ENCODE data around the gene ITFG1.
"Not testable (repeated sequence)": the region's sequence is repeated elsewhere in the genome, so short reads cannot be mapped to it uniquely, and the experiment has no call there.

Gene ITFG1

DNA sequence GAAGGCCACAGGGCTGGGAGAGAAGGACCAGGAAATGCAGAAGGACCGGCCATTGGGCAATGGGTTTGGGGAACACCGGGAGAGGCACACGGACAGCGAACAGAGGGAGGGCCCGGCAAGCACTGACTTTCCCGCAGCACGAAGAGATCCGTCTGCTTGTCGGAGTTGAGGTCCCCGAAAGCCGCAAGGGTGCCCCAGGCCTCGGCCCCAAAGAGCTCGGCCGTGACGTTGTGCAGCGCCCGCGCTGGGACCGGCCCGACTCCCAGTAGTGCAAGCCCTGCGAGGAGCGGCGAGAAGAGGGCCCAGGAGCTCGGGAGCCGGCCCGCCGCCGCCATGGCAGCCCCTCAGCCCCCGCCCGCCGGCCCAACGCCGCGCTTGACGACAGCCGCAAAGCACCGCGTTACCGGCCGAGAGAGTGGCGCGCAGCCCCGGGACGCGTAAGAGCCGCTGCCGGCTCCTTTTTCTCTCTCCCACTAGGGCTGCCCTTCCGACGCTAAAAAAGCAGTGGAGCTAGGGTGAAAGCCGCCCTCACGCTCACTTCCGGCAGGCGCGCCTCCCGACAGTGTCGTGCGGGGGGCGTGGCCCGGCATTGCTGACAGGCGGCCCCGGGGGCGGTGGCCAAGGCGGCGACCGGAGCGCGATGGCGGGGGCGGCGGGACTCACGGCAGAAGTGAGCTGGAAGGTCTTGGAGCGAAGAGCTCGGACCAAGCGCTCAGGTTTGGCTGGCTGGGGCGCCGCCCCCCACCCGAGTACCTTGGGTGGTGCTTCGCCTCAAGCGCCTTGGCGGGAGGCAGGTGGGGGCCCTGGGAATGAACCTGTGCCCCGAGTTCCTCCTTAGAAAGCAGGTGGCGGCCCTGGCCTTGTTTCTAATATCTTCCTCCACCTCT, at the start of gene ITFG1, which contains the start of gene PHKB:
TSS of gene ITFG1 (minus strand) at position 353 of the 887 bp plus-strand sequence. CDS start at position 335, 18 bp downstream.
TSS of gene PHKB (plus strand) at position 621 of the 887 bp plus-strand sequence. CDS start at position 641, 20 bp downstream.
- DNase-seq = peak; percentile 80 to 93

DNA sequence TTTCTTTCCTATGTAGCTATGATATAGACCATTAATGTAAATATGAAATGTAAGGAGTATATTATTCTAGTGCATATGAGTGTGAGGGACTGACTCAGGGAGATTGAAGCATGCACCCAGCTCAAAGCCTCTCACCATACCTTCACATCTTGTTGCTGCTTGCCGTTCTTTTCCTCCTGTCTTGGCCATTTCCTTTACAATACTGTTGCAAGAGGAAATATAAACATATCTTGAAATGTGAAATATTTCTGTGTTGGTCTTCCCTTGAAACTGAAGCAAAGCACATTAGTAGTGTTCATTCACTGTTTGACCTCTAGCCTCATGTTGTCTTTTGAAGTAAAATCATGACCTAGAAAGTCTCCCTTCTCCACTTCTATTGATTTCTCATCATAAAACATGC, 46.8 kb upstream of the ITFG1 start:
- no peak for DNase-seq

DNA sequence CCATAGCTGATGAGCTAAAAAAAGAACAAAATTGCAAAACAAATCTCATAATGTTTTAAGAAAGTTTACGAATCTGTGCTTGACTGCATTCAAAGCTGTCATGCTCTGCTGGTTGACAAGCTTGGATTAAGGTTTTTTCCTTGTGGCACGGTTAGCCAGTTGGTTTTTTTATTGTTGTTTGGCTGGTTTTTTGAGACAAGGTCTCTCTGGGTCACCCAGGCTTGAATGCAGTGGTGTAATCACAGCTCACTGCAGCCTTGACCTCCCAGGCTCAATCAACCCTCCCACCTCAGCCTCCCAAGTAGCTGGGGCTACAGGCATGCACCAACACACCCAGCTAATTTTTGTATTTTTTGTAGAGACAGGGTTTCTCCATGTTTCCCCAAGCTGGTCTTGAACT, 45.9 kb upstream of the ITFG1 start:
- DNase-seq = no peak

DNA sequence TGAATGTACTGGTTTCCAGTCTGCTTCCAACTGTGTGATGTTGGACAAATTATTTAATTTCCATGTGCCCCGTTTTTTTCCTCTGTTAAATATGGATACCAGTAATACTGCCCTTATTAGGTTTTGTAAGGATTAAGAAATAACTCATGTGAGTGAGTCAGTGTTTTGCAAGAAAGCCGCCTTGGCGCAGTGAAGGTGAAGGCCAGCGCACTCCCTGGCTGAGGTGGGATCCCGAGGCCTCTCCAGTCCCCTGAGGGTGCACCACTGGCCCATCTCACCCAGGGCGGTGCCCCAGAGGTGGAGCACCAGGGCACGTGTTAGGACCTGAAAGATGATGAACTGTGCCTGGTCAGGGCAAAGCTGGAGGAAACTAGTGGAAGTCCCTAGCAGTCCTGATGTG, 43.7 kb upstream of the ITFG1 start:
- DNase-seq = no peak

DNA sequence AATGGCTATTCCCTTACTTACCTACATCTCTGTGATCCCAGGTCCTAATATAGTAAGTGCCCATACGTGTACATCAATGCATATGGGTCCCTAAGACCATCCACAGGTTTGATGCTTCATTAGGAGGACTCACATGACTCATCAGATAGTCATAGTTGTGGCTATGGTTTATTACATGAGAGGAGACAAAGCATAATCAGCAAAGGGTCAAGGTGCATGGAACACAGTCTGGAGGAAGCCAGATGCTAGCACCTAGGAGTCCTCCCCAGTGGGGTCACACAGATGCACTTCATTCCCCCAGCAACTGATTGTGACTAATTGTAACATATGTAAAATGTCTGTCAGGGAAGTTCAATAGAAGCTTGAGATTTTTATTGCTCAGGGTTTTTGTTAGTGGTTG, 43.1 kb upstream of the ITFG1 start:
- DNase-seq = no peak

DNA sequence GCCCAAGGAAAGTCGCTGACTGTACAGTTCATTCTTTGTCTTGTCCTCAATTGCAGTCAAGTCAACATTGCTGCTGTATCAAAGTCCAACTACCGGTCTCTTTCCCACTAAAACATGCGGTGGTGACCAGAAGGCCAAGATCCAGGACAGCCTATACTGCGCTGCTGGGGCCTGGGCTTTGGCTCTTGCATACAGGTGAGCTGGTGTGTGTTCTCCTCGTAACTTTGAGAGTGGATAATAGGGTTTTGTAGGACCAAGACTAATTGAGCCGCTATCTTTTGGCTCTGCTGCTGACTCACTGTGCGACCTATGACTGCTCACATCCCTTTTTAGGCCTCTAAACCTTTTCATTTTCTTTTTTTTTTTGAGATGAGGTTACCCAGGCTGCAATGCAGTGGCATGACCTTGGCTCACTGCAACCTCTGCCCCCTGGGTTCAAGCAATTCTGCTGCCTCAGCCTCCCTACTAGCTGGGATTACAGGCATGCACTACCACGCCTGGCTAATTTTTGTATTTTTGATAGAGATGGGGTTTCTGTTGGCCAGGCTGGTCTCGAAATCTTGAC, 38.9 kb upstream of the ITFG1 start:
- no peak for DNase-seq

DNA sequence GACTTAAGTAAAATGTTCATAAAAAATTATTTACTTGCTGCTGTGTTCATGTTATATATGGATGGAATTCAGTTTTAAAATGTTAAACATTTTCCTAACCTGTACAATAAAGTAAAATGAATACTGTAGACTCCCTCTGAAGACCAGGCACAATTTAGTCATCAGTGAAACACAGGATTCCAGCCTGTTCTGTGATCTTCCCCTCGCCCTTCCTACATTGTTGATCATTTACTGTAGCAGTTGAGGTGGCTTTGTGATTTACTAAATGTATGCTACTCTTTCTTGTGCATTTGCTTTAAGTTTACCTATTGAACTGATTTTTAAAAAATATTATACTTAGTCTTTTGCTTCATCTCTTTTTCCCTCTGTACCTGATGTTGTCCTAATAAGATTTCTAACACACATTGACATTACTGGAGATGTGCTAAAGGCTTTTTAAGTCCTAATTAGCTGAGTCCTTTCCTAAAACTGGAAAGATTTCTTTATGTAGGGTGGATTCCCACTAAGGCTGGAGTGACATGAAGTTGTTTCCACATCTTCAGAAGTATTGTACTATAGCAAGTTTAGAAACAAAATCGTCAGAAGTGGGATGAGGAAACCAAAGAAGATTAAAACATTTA, 38.3 kb upstream of the ITFG1 start:
- no peak for DNase-seq

DNA sequence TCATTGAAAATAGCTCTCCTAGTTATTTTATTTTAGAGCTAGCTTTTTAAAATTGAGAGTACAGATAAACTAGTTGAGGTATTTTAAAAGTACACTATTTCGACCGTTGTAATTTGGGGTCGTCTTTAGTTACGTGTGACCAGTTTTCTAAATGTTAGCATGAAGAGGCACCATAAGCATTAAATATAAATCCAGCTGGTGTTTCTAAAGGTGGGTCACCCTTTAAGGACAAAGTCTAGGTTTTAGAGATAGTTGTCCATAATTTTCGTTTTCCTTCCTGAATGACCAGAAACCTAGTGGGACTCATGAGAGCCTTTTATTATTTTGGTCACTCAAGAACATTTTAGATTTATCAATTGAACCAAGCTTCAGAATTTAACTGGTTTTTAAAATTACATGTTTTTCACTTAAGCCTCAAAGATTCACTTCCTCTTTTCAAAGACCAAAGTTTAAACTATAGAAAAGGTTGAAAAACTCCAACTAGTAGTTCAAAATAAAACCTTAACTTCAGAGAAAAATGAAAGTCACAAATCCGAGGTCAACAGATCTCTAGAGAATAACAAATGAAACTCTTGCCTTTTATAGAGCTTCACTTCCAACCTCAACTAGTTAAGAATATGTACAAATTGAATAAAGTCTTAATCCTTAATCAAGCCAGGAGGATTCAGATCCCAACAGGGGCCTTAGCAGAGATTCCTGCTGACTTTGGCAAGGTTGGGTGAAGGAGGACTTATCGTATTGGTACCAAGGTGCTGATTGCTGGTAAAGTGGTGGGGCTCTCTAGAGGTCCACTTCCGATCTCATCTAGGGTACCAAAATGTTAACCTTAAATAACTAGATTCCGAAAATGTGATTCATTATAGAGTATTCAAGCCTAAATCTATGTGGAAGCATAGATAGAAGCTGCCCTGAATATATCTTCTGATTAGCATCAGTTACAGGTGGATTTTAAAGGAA, 32.8 kb upstream of the ITFG1 start:
- DNase-seq = no peak

DNA sequence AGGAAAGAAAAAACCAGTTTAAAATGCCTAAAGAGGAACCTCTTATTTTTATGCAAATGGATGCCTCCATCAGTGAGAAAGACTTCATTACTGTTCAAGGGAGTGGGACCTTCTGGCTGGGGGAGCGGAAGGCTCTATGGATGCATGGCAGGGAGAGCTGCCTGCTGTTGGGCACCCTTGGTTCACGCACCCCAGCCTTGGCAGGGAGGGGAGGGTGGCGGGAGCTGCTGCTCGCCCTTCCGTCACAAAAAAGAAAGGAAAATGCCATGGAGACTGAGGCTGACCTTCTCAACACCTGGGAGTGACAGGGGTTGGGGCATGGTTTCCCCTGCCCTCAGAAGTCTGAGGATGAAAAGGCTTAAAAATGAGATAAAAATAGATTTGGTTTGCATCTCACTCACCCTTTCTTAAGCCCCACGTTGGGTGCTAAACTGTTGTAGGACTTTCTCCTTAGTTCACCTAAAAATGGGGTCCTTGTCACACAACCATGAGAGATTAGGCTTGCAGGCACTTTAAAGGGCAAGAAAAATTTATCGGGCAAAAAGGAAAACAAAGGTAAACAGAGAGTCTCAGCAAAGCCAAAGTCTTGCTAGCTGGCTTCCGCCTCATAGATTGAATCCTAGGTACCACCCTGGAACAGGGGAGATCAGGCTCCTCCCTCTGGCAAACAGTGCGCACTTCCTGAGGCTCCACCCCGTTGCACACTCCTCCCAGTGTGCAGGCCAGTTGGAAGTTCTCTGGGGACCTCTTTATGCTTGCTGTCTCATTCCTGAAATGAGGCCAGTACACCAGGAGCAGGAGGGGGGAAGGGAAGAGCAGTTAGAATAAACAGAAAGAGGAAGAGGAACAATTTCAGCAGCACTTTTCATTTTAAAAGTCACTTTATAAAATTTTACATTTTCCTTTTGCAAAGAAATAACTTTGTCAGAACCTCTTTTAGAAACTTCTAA, 31.8 kb upstream of the ITFG1 start:
- DNase-seq = no peak

DNA sequence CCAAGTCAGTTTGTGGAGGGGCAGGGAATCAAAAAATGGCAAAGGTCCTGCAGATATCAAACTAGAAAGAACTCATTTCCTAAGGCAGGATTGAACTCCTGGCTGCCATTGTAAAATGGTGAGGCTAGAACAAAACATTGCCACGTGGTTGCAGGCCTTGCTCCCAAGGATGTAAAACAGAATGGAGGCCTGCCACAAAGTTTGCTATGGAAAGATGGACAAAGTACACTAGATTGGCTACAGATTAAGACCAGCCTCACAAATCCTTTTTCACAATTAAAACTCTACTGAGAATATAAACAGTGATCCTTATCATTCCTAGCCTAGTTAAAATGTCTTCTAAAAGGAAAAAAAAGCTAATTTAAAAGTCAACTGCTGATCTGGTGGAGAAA, 31.2 kb upstream of the ITFG1 start:
- no peak for DNase-seq

DNA sequence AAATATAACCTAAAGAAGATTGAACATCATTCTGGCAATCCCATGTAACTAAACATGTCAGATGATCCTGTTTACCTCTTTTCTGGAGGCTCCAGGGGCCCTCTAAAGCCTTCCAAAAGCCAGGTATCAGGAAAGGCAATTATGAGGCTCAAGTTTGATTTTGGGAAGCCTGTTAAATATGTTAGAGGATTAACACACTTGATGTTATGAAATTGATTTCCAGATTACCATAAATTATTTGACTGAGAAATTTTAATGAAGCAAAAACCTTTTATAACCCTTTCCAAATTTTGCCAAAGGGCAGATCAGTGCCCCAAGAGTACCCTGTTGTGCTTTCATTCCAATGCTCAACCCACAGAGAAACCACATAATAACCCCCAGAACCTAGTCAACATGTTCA, 29.6 kb upstream of the ITFG1 start:
- no peak for DNase-seq

DNA sequence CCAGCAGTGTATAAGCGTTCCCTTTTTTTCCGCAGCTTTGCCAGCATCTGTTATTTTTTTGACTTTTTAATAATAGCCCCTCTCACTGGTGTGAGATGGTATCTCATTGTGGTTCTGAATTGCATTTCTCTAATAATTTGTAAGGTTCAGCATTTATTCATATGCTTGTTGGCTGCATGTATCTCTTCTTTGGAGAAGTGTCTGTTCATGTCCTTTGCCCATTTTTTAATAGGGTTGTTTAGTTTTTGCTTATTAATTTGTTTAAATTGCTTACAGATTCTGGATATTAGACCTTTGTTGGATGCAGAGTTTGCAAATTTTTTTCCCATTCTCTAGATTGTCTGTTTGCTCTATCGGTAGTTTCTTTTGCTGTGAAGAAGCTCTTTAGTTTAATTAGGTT, 27.2 kb upstream of the ITFG1 start:
- DNase-seq = no peak

DNA sequence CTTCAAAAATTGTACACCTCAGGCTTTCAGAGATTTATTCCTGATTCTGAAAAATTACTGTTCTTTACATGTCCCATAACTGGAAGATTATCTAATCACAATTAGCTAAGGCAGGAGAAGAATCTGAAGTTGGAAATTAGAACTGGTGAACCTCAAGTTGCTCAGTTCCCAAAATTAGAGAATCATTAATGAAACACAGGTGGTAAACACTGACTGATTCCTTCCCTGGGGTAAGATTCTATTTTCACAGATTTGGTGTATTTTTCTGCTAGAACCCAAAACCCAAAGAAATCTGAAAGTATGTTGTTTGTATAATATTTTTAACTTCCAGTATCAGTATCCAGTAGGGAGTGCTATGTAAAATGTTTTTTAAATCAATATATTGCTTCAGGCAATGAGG, 26.0 kb upstream of the ITFG1 start:
- DNase-seq = no peak

DNA sequence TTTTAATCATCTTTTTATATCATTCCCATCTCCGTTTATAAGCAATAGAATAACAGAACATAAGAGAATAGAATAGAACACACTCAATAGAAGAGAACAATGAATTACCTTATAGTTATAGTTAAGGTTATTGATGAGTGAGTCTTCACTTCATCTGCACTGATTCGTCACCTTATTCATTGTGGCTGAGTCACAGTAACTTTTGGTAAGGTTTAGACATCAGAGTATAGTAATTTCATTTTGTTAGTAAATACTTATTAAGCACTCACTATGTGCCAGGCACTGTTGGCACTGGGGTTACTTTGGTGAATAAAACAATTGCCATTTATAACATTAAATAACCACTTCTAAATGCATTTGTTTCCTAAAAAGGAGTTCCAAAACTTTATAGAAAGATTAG, 22.8 kb upstream of the ITFG1 start:
- DNase-seq = no peak

DNA sequence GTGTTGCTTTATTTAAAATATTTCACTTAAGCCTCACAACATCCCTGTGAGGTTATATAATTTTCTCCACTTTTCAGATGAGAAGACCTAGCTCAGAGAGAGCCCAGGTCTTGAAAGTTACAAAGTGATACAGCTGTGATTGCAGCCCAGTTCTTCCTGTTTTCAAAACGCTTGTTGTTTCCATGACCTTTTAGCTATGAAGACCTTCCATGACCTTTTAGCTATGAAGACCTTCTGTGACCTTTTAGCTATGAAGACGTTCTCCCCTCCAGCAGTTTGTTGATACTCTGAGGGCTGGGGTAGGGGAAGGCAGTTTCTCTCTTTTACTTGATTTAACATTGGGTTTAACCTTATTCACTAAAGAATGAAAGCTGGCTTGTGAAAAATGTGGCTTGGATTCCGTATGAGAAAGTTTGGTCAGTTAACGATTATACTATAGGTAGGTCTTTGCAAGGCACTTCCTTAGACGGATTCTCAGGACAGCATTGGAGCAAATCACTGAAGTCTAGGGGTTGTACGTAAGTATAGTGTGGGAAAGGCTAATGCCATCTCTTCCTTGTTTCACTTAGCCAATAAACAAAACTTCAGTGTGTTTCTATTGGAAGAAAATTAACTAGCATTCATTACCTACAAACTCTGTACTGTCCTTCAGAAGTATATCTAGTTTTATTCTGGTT, 21.0 kb upstream of the ITFG1 start:
- DNase-seq = no peak

DNA sequence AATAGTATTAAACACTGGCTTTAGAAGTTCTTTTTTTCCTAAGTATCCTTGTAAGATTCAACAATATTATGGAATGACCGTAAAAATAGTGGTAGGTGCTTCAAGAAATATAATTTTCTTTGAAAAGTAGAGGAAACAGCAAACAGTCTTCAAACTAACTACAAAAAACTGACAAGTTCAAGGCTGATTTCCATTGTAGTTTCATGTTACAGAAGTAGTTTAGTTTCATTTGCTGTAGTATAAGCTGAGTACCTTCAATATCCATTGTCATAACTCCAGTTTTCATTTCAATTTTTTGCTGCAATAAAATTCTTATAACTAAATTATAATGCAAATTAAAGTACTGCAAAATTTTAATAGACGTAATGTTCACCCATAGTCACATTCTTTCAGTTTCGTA, 19.5 kb upstream of the ITFG1 start:
- DNase-seq = no peak

DNA sequence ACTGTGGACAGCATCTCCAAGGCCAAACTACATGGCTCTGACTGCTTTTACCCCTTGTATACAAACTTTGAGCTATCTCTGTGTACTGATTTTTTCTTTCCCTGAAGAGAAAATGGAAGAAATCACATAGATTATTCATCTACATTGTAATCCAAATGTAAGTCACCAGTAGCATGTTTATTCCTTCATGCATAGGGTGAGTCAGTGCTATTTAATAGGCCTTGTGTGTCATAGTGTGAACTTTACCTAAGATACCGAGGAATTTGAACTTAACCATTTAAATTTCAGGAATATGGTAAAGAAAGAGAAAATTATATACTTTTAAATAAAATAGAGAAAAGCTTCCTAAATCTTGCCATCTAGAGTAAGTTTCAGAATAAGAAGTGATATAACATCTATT, 16.8 kb upstream of the ITFG1 start:
- DNase-seq = no peak

DNA sequence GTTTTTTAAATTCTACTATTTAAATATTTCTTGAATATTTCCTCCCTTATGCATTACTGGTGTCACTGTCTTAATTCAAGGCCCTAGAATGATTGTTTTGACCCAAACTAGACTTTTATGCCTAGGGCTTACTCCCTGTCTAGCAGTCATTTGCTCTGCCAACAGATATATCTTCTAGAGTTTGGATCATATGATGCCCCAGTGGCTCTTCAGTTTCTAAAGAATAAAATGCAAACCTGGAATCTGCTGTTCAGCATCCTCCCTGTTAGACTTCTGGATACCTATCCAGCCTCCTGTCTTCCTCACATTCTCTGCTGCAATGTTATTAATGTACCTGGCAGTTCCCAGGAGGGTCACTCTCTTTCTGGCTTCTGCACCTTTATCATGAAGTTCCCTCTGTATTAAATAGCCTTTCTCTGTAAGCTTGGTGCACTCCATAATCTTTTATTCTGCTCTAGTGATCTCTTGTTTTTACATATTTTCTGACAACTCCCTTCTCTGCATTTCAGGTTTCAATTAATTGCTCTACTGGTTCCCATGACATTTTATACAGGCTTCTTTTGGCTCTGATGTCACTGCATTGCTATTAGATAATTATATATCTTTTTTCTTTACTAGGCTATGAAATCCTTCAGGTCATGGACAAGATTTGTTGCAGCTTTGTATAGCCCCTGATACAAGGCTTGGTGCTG, 15.9 kb upstream of the ITFG1 start:
- DNase-seq = no peak

DNA sequence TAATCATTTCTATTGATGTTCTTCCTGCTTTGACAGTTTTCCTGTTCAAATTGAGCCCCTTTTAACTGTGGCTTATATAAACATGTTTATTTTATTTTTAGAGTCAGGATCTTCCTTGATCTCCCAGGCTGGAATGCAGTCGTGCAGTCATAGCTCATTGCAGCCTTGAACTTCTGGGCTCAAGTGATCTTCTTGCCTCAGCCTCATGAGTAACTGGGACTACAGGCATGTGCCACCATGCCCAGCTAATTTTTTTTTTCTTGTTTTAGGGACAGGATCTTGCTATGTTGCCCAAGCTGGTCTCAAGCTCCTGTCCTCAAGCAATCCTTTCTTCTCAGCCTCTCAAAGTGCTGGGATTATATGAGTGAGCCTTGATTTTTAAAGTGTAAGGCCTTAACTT, 14.9 kb upstream of the ITFG1 start:
- DNase-seq = no peak

DNA sequence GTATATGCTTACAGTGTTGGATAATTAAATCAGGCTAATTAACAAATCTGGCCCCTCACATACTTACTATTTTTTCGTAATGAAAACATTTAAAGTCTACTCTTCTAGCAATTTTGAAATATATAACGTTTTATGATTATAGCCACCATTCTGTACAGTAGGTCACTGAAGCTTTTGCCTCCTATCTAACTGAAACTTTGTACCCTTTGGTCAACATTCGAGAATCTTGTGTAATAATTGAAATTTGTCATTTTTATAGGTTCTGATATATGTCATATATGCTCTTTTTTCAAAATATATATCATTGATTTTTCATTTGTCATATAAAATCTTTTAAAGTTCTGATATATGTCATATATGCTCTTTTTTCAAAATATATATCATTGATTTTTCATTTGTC, 12.9 kb upstream of the ITFG1 start:
- DNase-seq = no peak

DNA sequence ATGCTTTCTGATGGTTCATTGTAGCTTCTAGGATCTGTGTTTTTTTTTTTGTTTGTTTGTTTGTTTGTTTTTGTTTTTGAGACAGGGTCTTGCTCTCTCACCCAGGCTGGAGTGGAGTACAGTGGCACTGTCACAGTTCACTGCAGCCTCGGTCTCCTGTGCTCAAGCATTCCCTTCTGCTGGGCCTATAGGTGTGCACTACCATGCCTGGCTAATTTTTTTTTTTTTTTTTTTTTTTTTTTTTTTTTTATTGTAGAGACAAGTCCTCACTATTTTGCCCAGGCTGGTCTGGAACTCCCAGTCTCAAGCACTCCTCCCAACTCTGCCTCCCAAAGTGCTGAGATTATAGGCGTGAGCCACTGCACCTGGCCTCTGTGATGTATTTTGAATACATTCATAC, 12.1 kb upstream of the ITFG1 start:
- not testable (repeated sequence) for DNase-seq
